SK-N-MC (cell line): ENCODE measurements around the gene BCAS3.

Source experiments
- EZH2 ChIP-seq: fragments of 200-600 bp; sonication (generic); IDR thresholded peaks from one replicate; pipeline ENCODE4 v1.6.1; 2017; ENCODE audit warnings: antibody characterized with exemption
- POLR2AphosphoS5 ChIP-seq: IDR thresholded peaks from 2 replicates; pipeline ENCODE4 v1.6.1; 2012; ENCODE audit warnings: mild to moderate bottlenecking, low read depth, low read length, borderline replicate concordance

- TF ChIP-seq EZH2: no peak
- no peak for TF ChIP-seq POLR2AphosphoS5
Observed at GRCh38 chr17:60874772-60875171, 197.1 kb downstream of the BCAS3 start.
